HepG2 (cell line): ENCODE data around the gene STX1B. TPM values are rescaled to one million over a fixed set of nuclear protein-coding genes. Genes with fewer than 3 reads are reported as not detected.
A peak's percentile ranks its signal among the peaks of the same experiment; 100 is the strongest.

Source experiments
- CENPBD1 ChIP-seq: sonication (generic); formaldehyde crosslinking; IDR thresholded peaks from 2 replicates; pipeline ENCODE4 v1.8.0; 2022; ENCODE audit warnings: missing genetic modification reagents, low read depth, mild to moderate bottlenecking, borderline replicate concordance
- CHD4 ChIP-seq: fragments of 200-600 bp; sonication (generic); IDR thresholded peaks from 2 replicates; pipeline ENCODE4 v1.7.0; 2017; ENCODE audit warnings: mild to moderate bottlenecking, low read length, borderline replicate concordance
- FOXP4 ChIP-seq: sonication (generic); formaldehyde crosslinking; IDR thresholded peaks from 2 replicates; pipeline ENCODE4 v1.4.0; 2020; ENCODE audit warnings: missing genetic modification reagents
- KLF11 ChIP-seq: IDR thresholded peaks from 2 replicates; pipeline ENCODE4 v1.6.1; 2016; ENCODE audit warnings: missing compliant biosample characterization
- MNT ChIP-seq: fragments of 450-650 bp; IDR thresholded peaks from 2 replicates; pipeline ENCODE4 v1.6.1; 2016
- NR2F2 ChIP-seq: IDR thresholded peaks from 2 replicates; pipeline ENCODE4 v1.6.1; 2012; ENCODE audit warnings: low read depth, inconsistent platforms, borderline replicate concordance
- PAF1 ChIP-seq: IDR thresholded peaks from 2 replicates; pipeline ENCODE4 v1.6.1; 2016; ENCODE audit warnings: missing genetic modification reagents, missing compliant biosample characterization
- SALL2 ChIP-seq: sonication (generic); formaldehyde crosslinking; IDR thresholded peaks from 2 replicates; pipeline ENCODE4 v1.8.1; 2023; ENCODE audit warnings: mild to moderate bottlenecking, missing genetic modification reagents, inconsistent platforms
- SCMH1 ChIP-seq: sonication (generic); formaldehyde crosslinking; IDR thresholded peaks from 2 replicates; pipeline ENCODE4 v1.9.0; 2021; ENCODE audit warnings: missing genetic modification reagents, mild to moderate bottlenecking, borderline replicate concordance
- THYN1 ChIP-seq: sonication (generic); formaldehyde crosslinking; IDR thresholded peaks from 2 replicates; pipeline ENCODE4 v1.8.1; 2023; ENCODE audit warnings: low read depth, mild to moderate bottlenecking, moderate library complexity, missing genetic modification reagents, borderline replicate concordance
- ZBTB33 ChIP-seq: sonication (generic); formaldehyde crosslinking; IDR thresholded peaks from 2 replicates; pipeline ENCODE4 v1.4.0; 2020; ENCODE audit warnings: missing genetic modification reagents
- ZEB1 ChIP-seq: IDR thresholded peaks from 2 replicates; pipeline ENCODE4 v1.6.1; 2012; ENCODE audit warnings: mild to moderate bottlenecking, low read depth, inconsistent platforms; ENCODE audit not compliant: insufficient replicate concordance
- ZMYM4 ChIP-seq: sonication (generic); formaldehyde crosslinking; IDR thresholded peaks from 2 replicates; pipeline ENCODE4 v1.8.1; 2023; ENCODE audit warnings: mild to moderate bottlenecking, missing genetic modification reagents
- ZNF207 ChIP-seq: fragments of 450-650 bp; IDR thresholded peaks from 2 replicates; pipeline ENCODE4 v1.6.1; 2016; ENCODE audit warnings: antibody characterized with exemption, borderline replicate concordance
- ZNF543 ChIP-seq: sonication (generic); formaldehyde crosslinking; IDR thresholded peaks from 2 replicates; pipeline ENCODE4 v1.4.0; 2020; ENCODE audit warnings: mild to moderate bottlenecking, missing genetic modification reagents
- ZNF557 ChIP-seq: sonication (generic); formaldehyde crosslinking; IDR thresholded peaks from 2 replicates; pipeline ENCODE4 v1.4.0; 2020; ENCODE audit warnings: missing genetic modification reagents
- ZNF646 ChIP-seq: sonication (generic); formaldehyde crosslinking; IDR thresholded peaks from 2 replicates; pipeline ENCODE4 v1.9.0; 2021; ENCODE audit warnings: mild to moderate bottlenecking, missing genetic modification reagents
- polyA plus RNA-seq, 8 experiments: library from polyadenylated mRNA; depleted of rRNA in 3 of 8; stranded (reverse) in 7 of 8; unstranded in 1 of 8; fragments of >200 nt; fragmentation: Illumina TruSeq in 4 of 8; extraction: Trizol in 4 of 8; gene quantifications; 2 replicates each; pipeline versions ENCODE4 v1.2.1 to v1.2.3, GENCODE V29; 2011 to 2016; ENCODE audit warnings: low read depth in 4 of 8, missing spikeins in 1 of 8, mixed read lengths in 1 of 8; ENCODE audit not compliant: insufficient read depth in 1 of 8
- total RNA-seq, 5 experiments: library from RNA; depleted of rRNA; stranded (reverse); fragments of >200 nt; fragmentation: Illumina TruSeq; extraction: Trizol; gene quantifications; 2 replicates each; pipeline ENCODE4 v1.2.3, GENCODE V29; 2016; ENCODE audit warnings: low read depth in 1 of 5

STX1B gene
- total and polyA plus RNA-seq, 2 of the 13 experiments (the other 11 are each of a cell fraction or from before 2014, with no cell fraction given), result 2.1 to 3.0 TPM

GRCh38 chr16:30996324-30996984 is 14.0 kb downstream of the STX1B start (continued):
- TF ChIP-seq ZNF646 (CRISPR knock-in tag) (no peak), ZMYM4 (CRISPR knock-in tag) (no peak), THYN1 (no peak), NR2F2 (no peak; the same call in 1 of the 2 replicates), CENPBD1 (CRISPR knock-in tag) (no peak), ZNF207 (no peak), KLF11 (CRISPR knock-in tag) (no peak), ZNF543 (no peak), ZBTB33 (no peak; the same call in 1 of the 2 replicates), ZEB1 (peak; percentile 78), SALL2 (CRISPR knock-in tag) (no peak), SCMH1 (CRISPR knock-in tag) (no peak), FOXP4 (CRISPR knock-in tag) (peak; percentile 3; the same call in 1 of the 2 replicates), ZNF557 (CRISPR knock-in tag) (no peak), CHD4 (peak; percentile 87; the same call in 1 of the 2 replicates), PAF1 (CRISPR knock-in tag) (no peak), MNT (no peak)
